Tibial nerve (tissue), 4 donors: ENCODE results near the gene CDX2.

Experiments
- CTCF ChIP-seq, 5 experiments: fragments of 200-600 bp in 3 of 5; fragments of 450-650 bp in 2 of 5; sonication (generic) in 3 of 5; IDR thresholded peaks; one replicate each; pipeline ENCODE4 v1.5.1; 2016 to 2019; ENCODE audit warnings: antibody characterized with exemption in 5 of 5, mild to moderate bottlenecking in 3 of 5, moderate library complexity in 2 of 5
- EP300 ChIP-seq, 2 donors: sonication (generic); formaldehyde crosslinking; IDR thresholded peaks; one replicate each; pipeline ENCODE4 v1.6.1; 2017; ENCODE audit warnings: antibody characterized with exemption in 2 of 2, mild to moderate bottlenecking in 1 of 2
- POLR2A ChIP-seq, 2 donors: fragments of 450-650 bp; IDR thresholded peaks; one replicate each; pipeline ENCODE4 v1.6.1; 2017; ENCODE audit warnings: antibody characterized with exemption in 2 of 2, mild to moderate bottlenecking in 2 of 2, moderate library complexity in 2 of 2

DNA sequence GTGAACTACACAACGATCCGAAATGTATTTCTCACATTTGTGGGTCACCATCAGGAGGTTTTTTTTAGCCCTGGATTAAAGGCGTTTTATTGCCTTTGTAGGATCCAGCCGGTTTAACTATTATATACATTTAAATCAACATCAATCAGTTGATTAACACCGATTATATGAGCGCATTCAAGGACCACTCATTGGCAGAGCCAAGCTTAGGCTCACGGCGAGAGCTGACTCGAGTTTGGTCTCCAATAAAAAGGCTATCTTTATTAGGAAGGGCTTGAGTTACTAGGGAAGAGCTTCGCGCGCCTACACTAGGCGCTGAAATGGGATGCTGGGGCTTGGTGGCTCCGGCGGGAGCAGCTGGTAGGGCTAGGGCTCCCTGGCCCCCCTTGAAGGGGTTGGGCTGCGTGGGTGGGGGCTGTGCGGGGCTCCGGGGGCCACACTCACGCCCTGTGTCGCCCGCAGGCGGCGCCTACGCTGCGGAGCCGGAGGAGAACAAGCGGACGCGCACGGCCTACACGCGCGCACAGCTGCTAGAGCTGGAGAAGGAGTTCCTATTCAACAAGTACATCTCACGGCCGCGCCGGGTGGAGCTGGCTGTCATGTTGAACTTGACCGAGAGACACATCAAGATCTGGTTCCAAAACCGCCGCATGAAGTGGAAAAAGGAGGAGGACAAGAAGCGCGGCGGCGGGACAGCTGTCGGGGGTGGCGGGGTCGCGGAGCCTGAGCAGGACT lies 45.2 kb downstream of the CDX2 start:
- TF ChIP-seq CTCF (IDR thresholded peaks at IDR 0.05): no peak
- no peak for TF ChIP-seq POLR2A (IDR thresholded peaks at IDR 0.05)
- TF ChIP-seq EP300 (IDR thresholded peaks at IDR 0.05): no peak
